Erythroblast (primary cell): ENCODE results near the gene EHF.

Experiments used
- GATA1 ChIP-seq: IDR thresholded peaks from 2 replicates; pipeline ENCODE4 v1.6.1; 2011; ENCODE audit warnings: low read depth, mild to moderate bottlenecking, control low read depth, low read length, moderate library complexity
- POLR2A ChIP-seq: IDR thresholded peaks from 2 replicates; pipeline ENCODE4 v1.6.1; 2011; ENCODE audit warnings: mild to moderate bottlenecking, low read length

DNA sequence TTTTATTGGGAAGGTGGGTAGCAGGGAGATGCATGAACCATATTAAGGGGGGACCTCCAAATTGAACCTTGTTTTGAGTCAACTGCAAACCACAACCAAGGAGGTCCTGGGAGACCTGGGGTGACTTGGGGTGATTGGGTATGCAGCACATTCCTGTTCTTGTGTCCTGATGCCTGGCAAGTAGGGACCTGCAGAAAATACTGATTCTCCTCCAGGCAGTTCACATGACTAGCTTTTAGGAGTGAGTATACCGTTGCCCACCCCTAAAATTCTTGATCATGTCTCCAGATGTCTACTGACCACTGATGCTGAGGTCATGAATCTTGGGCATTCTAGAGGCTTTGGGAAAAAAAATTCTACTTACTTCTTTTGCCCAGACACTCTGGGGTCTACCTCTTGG lies 6.3 kb downstream of the EHF start:
- no peak for TF ChIP-seq POLR2A
- TF ChIP-seq GATA1, result no peak
